HCEC 1CT (cell line): Measurements from ENCODE around the gene MAFB.

ENCODE experiments used
- DNase-seq: peaks from one replicate; pipeline ENCODE4 v3.0.0-alpha.2; 2017

The MAFB gene

GRCh38 chr20:40680161-40680959, 8.7 kb downstream of the MAFB start:
- no peak for DNase-seq

- DNase-seq, result no peak
Observed at GRCh38 chr20:40679184-40679583, 9.9 kb downstream of the MAFB start.

DNA sequence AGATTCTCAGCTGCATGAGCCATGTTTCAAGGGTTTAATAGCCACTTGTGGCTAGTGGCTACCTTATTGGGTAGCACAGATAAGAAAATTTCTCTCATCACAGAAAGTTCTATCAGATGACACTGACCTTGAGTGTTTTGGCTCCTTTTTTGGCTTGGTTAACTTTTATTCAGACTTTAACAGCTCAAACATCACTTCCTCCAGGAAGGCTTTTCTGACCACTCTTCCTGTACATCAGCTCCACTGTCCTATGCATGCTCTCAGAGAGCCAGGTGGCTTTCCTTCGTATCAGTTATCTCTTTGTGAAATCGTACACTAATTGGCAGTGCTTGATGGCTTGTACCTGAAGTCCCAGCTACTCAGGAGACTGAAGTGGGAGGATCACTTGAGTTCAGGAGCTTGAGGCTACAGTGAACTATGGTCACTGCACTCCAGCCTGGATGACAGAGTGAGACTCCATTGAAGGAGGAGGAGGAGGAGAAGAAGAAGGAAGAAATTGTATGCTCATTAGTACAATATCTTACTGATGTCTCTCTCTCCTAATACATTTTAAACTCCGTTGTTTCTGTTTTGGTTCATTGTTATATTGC, 10.7 kb downstream of the MAFB start:
- no peak for DNase-seq

DNA sequence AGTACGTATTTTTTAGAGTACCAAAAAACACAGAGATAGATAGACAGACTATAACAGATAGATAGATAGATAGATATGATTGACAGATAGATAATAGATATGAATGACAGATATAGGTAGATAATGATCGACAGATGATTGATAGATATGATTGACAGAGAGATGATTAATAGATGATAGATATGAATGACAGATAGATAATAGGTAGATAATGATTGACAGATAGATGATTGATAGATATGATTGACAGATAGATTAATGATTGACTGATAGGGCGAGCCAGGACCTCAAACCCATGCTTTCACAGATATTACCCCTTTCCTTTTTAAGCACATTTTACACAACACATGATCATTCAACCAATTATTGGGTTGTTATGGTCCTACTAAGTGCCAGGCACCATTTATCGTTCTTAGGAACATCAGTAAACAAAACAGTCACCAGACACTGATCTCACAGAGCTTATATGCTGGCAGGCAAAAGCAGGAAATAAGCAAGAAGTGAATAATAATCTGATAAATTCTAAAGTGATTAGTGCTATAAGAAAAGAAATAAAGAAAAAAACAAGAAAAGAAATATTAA, 11.6 kb downstream of the MAFB start:
- no peak for DNase-seq

GRCh38 chr20:40676491-40677269, 12.4 kb downstream of the MAFB start:
- DNase-seq, result no peak

GRCh38 chr20:40675599-40676221, 13.3 kb downstream of the MAFB start:
- no peak for DNase-seq

GRCh38 chr20:40673442-40673841, 15.6 kb downstream of the MAFB start:
- no peak for DNase-seq

GRCh38 chr20:40672095-40672494, 16.9 kb downstream of the MAFB start:
- no peak for DNase-seq

DNA sequence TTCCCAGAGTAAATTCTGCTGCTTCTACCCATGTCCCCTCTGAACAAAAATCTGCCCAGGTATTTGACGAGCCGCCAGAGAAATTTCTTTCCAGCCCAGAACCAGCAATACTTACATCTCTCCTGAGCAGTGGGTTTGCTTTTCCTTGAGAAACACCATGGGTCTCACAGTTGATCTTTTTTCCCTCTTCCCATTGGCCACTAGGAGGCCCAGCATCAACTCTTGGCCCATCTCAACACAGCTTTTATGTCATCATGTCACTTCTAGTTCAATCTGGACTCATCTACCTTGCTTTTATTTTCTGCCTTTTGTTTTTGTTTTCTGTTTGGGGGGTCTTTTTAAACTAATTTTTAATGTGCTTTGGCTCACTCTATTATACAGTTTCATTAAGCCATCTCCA, 18.8 kb downstream of the MAFB start:
- DNase-seq, result no peak

GRCh38 chr20:40669692-40670091, 19.3 kb downstream of the MAFB start:
- no peak for DNase-seq

- DNase-seq, result no peak
Observed at GRCh38 chr20:40668449-40669228, 20.4 kb downstream of the MAFB start.

DNA sequence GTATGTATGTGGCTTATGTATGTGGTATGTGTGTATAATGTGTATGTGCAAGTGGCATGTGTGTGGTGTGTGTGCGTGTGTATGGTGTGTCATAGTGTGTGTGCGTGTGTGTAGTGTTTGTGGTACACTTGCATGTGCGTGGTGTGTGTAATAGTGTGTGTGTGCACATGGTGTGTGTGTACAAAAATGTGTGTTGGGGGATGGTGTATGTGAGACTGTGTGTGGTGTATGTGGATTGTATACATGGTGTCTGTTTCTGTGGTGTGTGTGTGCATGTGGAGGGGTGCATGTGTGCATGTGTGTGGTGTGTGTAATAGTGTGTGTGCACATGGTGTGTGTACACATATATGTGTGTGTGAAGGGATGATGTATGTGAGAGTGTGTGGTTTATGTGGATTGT, 21.5 kb downstream of the MAFB start:
- no peak for DNase-seq

- DNase-seq, result no peak
Observed at GRCh38 chr20:40666336-40666735, 22.7 kb downstream of the MAFB start.

DNA sequence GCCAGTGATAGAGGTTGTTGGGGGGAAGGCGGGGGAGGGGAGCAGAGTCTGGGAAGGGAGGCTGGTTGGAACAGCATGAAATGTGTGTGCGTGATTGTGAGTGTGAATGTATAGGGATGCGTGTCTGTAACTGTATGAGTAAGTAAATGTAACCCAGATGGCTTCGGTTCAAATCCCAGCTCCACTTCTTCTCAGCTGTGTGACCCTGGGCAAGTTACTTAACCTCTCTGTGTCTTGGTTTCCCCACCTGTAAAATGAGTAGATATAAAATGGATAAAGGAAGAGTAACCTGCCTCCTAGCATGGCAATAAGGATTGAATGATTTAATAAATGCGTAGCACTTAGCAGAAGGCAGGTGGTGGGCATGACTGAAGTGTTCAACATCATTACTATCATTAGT, 24.1 kb downstream of the MAFB start:
- no peak for DNase-seq

DNA sequence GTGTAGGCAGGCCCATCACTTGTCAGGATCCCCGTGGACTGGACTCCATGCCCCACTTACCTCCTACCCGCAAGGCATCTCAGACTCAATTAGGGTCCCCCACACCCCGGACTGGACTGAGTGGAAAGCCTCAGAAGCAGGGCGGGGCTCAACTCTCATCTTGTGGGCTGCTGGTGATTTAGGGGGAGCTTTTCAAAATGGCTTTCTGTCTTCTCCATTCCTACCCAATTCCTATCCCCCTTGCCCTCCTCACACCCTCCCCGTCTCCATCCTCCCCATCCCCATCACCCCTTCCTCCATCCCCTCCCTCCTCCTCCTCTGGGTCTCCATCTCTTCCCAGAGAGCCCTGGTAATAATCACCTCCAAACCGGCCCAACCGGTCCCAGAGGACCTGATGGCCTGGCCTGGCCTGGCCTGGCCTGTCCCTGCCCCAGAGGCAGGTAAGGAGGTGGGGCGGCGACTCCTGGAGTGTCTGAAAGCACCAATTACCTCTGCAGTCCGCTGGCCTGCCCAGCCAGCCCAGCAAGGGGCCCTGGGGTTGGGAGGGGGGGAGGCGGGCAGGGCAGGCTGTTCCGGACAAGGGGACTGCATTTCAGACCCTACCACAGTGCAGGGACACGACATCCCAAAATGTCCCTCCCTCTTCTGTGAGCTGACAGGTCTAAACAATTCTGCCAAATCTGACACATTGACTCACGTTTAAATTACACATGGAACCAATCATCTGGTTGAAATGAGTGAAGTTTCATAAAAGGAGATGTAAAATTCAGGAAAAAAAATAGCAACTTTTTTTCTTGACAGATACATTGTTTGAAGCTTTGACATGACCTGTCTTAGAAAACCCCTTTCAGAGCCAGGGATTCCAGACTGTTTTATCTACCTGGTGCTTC, 24.8 kb downstream of the MAFB start:
- DNase-seq, result no peak

DNA sequence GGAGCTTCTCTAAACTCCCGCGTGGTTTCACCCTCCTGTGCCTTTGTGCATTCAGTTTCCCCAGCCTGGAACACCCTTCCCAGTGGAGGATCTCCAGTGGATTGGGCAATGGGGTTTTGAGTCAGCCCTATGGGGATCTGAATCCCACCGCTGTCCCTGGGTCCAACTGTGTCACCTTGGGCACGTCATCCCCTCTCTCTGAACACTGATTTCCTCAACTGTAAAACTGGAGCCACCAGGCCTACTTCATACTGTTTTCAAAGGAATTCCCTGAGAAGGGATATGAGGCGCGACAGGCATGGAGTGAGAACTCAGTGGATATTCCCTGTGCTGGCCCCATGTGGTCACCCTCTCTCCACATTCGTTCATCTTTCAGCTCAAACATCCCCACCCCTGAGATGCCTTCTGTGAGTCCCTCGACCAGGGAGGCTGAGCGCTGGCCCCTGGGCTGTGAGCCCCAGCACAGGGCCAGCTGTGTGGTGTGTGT, 25.7 kb downstream of the MAFB start:
- no peak for DNase-seq

- DNase-seq, result no peak
Observed at GRCh38 chr20:40659567-40659966, 29.5 kb downstream of the MAFB start.

- DNase-seq, result no peak
Observed at GRCh38 chr20:40658509-40658908, 30.5 kb downstream of the MAFB start.

GRCh38 chr20:40657526-40657925, 31.5 kb downstream of the MAFB start:
- no peak for DNase-seq

DNA sequence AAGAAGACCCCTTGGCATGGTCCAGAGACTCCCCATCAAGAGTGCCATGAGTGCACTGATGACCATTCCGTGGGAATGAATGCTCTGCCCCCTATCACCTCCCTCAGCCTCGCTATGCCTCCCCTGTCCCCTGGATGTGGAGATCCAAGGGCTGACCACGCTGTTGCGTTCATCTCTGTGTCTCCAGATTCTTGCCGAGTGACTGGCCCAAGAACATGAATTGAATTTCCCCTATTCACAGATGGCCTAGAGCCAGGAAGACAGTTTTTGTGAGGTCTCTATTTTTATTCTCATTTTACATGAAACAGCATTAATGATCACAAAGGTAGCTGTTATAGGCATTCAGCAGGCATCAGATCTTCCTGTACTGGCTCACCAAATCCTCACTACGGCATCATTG, 33.6 kb downstream of the MAFB start:
- no peak for DNase-seq

GRCh38 chr20:40654876-40655275, 34.2 kb downstream of the MAFB start:
- DNase-seq, result no peak
